K562 (cell line): ENCODE results near the gene MTOR. TPM values are rescaled to one million over a fixed set of nuclear protein-coding genes. Genes with fewer than 3 reads are reported as not detected.

Source experiments
- ATAC-seq: fragments of 200-7000 bp; cut with Tn5 transposase; 3 replicates; pipeline ENCODE4 v1.9.1; 2020; ENCODE audit warnings: moderate library complexity
- BruUV-seq: library from RNA; stranded (reverse); fragments of 400-500 nt; replicated peaks from 2 replicates; lab custom pipeline; 2021; lab: Mats Ljungman, UMichigan
- CTCF ChIA-PET: fragments of 300-600 bp; formaldehyde crosslinking; extraction: SDS; loops from one replicate; lab custom pipeline; 2021; ENCODE audit warnings: low intra/inter-chr PET ratio; lab: Yijun Ruan, JAX
- POLR2A ChIA-PET: fragments of 300-600, 350-650 bp; sonication (Branson Sonifier 250); formaldehyde crosslinking; extraction: SDS; loops from one replicate; lab custom pipeline; 2021; ENCODE audit warnings: antibody characterized with exemption, inconsistent platforms; lab: Yijun Ruan, JAX
- DNase-seq, 4 experiments: peaks; one replicate each; pipeline versions ENCODE4 v3.0.0 to v3.0.0-alpha.2; 2011 to 2018; ENCODE audit warnings: low spot score in 3 of 4, mixed read lengths in 3 of 4; ENCODE audit errors: extremely low read depth in 1 of 4
- FAIRE-seq: peaks from 2 replicates; lab custom pipeline; 2011; peaks lifted over from hg19 to GRCh38; lab: Jason Lieb, UNC
- H2AFZ ChIP-seq: 2 replicates; pipeline ENCODE4 v1.6.0; 2011; ENCODE audit warnings: low read depth, low read length, control low read depth, inconsistent platforms
- H3K27ac ChIP-seq: fragments of 200-600 bp; 3 replicates; pipeline ENCODE4 v1.8.0; 2011; ENCODE audit warnings: low read depth, mild to moderate bottlenecking, control low read depth, inconsistent platforms, low read length, moderate library complexity, mixed read lengths; ENCODE audit errors: extremely low read depth
- H3K27me3 ChIP-seq, 2 experiments: fragments of 300-600 bp in 1 of 2; 2 replicates in 1 of 2; 3 replicates in 1 of 2; pipeline versions ENCODE4 v1.6.0 to v1.8.0; 2011; ENCODE audit warnings: inconsistent platforms in 2 of 2, low read length in 2 of 2, mild to moderate bottlenecking in 1 of 2, mixed read lengths in 1 of 2, moderate library complexity in 1 of 2; ENCODE audit not compliant: control insufficient read depth in 2 of 2, insufficient read depth in 2 of 2
- H3K36me3 ChIP-seq: fragments of 300-600 bp; 3 replicates; pipeline ENCODE4 v1.8.0; 2011; ENCODE audit warnings: mild to moderate bottlenecking, low read length, inconsistent platforms; ENCODE audit not compliant: control insufficient read depth, insufficient read depth
- H3K4me1 ChIP-seq, 2 experiments: fragments of 200-600 bp in 1 of 2; replicated peaks in 1 of 2; 2 replicates in 1 of 2; 3 replicates in 1 of 2; pipeline versions ENCODE4 v1.5.1 to v1.8.0; 2011; ENCODE audit warnings: inconsistent platforms in 2 of 2, low read length in 2 of 2, mild to moderate bottlenecking in 1 of 2, mixed read lengths in 1 of 2, moderate library complexity in 1 of 2; ENCODE audit not compliant: control insufficient read depth in 2 of 2, insufficient read depth in 2 of 2
- H3K4me2 ChIP-seq: 2 replicates; pipeline ENCODE4 v1.6.1; 2011; ENCODE audit warnings: low read length, control low read depth, inconsistent platforms, mixed read lengths; ENCODE audit not compliant: insufficient read depth
- H3K4me3 ChIP-seq: fragments of 200-600 bp; sonication (generic), shearing (Covaris generic); 2 replicates; pipeline ENCODE4 v1.5.1; 2016; ENCODE audit warnings: control low read depth, inconsistent platforms
- H3K79me2 ChIP-seq: fragments of 200-600 bp; 3 replicates; pipeline ENCODE4 v1.8.0; 2011; ENCODE audit warnings: low read length, inconsistent platforms; ENCODE audit not compliant: control insufficient read depth, insufficient read depth
- H3K9ac ChIP-seq, 2 experiments: 2 replicates each; pipeline versions ENCODE4 v1.6.0 to v1.6.1; 2011; ENCODE audit warnings: low read depth in 2 of 2, low read length in 2 of 2, control low read depth in 1 of 2, inconsistent platforms in 1 of 2, mild to moderate bottlenecking in 1 of 2, mixed read lengths in 1 of 2; ENCODE audit not compliant: insufficient read depth in 1 of 2
- H3K9me1 ChIP-seq: one replicate; pipeline ENCODE4 v1.6.0; 2011; ENCODE audit warnings: inconsistent platforms, mild to moderate bottlenecking, low read length, moderate library complexity; ENCODE audit not compliant: control insufficient read depth, insufficient read depth
- H3K9me3 ChIP-seq: replicated peaks from 2 replicates; pipeline ENCODE4 v1.5.1; 2011; ENCODE audit warnings: low read depth, low read length, inconsistent platforms; ENCODE audit not compliant: control insufficient read depth, insufficient read depth
- H4K20me1 ChIP-seq: replicated peaks from 2 replicates; pipeline ENCODE4 v1.6.1; 2011; ENCODE audit warnings: low read length, inconsistent platforms, mixed read lengths; ENCODE audit not compliant: control insufficient read depth, insufficient read depth
- CEBPZ ChIP-seq: fragments of 150-350 bp; IDR thresholded peaks from 2 replicates; pipeline ENCODE4 v1.6.1; 2014; ENCODE audit warnings: low read depth, mild to moderate bottlenecking, low read length, borderline replicate concordance
- DDX20 ChIP-seq: fragments of 450-650 bp; IDR thresholded peaks from 2 replicates; pipeline ENCODE4 v1.6.1; 2016; ENCODE audit warnings: missing genetic modification characterization, low read depth, mild to moderate bottlenecking, missing compliant biosample characterization, moderate library complexity
- HMG20B ChIP-seq: fragments of 250-450 bp; sonication (Bioruptor Pico); IDR thresholded peaks from 2 replicates; pipeline ENCODE4 v1.5.0; 2021; ENCODE audit warnings: mild to moderate bottlenecking
- IRF9 ChIP-seq: fragments of 450-650 bp; IDR thresholded peaks from 2 replicates; pipeline ENCODE4 v1.6.1; 2016; ENCODE audit warnings: missing biosample characterization, missing genetic modification characterization
- MED1 ChIP-seq: sonication (generic); formaldehyde crosslinking; IDR thresholded peaks from 2 replicates; pipeline ENCODE4 v1.8.1; 2023; ENCODE audit warnings: missing genetic modification reagents, borderline replicate concordance
- RBM34 ChIP-seq: fragments of 200-400 bp; formaldehyde crosslinking; IDR thresholded peaks from 2 replicates; pipeline ENCODE4 v1.6.1; 2018; ENCODE audit warnings: low read length, borderline replicate concordance; ENCODE audit not compliant: insufficient read depth
- ZNF584 ChIP-seq: fragments of 200-800 bp; sonication (Bioruptor generic); IDR thresholded peaks from 2 replicates; pipeline ENCODE4 v1.6.1; 2016; ENCODE audit warnings: low read depth, mild to moderate bottlenecking, missing genetic modification characterization, missing compliant biosample characterization
- WGBS: fragments of 100-300 bp; shearing (Covaris generic); methylation state at CpG from one replicate; pipeline ENCODE4 v1.1.6; 2016; ENCODE audit warnings: low coverage, mixed read lengths; ENCODE audit not compliant: insufficient coverage; ENCODE audit errors: missing lambda C conversion rate; 5-methylcytosine and 5-hydroxymethylcytosine counted together
- in situ Hi-C: fragments of 300-500 bp; cut with MboI; formaldehyde crosslinking; loops from 4 replicates; pipeline ENCODE4 v1.15.0; 2018; ENCODE audit warnings: inconsistent platforms, mixed read lengths
- intact Hi-C: fragments of 100-400 bp; cut with micrococcal nuclease; formaldehyde crosslinking; loops from 2 replicates; pipeline ENCODE4 v1.14.2; 2022
- polyA plus RNA-seq, 8 experiments: library from polyadenylated mRNA; depleted of rRNA in 4 of 8; stranded (reverse) in 5 of 8; unstranded in 3 of 8; fragments of >200 nt; fragmentation: Nextera tagmentation in 2 of 8; fragmentation: Illumina TruSeq in 1 of 8; extraction: Ambion mirVana in 2 of 8; extraction: Trizol in 1 of 8; gene quantifications; 2 replicates each; pipeline versions ENCODE4 v1.2.1 to v1.2.3, GENCODE V29; 2011 to 2014; ENCODE audit warnings: inconsistent platforms in 1 of 8, missing spikeins in 1 of 8
- total RNA-seq, 7 experiments: library from RNA; depleted of rRNA in 6 of 7; stranded (reverse); fragments of >200 nt in 6 of 7; fragmentation: Illumina TruSeq in 2 of 7; extraction: Trizol in 2 of 7; gene quantifications; 2 replicates each; pipeline versions ENCODE4 v1.2.1 to v1.2.3, GENCODE V29; 2011 to 2021; ENCODE audit warnings: low replicate concordance in 1 of 7

The MTOR gene
- total and polyA plus RNA-seq, 9 of the 15 experiments (the other 6 are each of a cell fraction or from before 2014, with no cell fraction given), result 11.4 to 71.4 (median 52.2) TPM

DNA sequence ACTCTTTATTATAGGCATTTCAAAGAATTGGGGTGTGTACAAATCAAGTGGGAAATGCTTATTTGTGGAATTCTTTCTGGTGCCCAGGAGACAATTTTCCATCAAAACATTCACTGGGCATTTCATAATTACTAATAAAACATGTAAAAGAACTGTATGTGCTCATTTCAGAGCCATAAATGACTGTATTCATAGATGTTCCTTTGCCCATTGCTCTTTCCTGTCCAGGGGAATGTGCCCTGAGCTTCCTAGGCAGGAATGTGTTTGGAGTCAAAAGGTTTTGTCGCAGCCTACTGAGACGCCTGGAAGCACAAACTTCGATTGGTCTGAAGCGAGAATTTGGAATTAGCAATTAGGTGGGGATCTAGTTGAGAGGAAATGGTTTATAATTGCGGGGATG is 119.0 kb downstream of the MTOR start:
- no peaks in the 10 kb centered on the region for H3K79me2 ChIP-seq
- intact Hi-C loops, result no loop called here
- H3K27me3 ChIP-seq, result no peaks in the 10 kb centered on the region
- ATAC-seq (no peak), FAIRE-seq (no peak), DNase-seq (no peak)
- TF ChIP-seq HMG20B (CRISPR knock-in tag) (no peak), CEBPZ (no peak), IRF9 (tag) (no peak), RBM34 (no peak), DDX20 (tag) (no peak), MED1 (no peak), ZNF584 (no peak)
- peaks cover 83% of the 10 kb centered on the region for H3K36me3 ChIP-seq
- no peak overlapping the region for H2AFZ ChIP-seq
- H3K4me3 ChIP-seq, result no peak overlapping the region
- H3K9ac ChIP-seq, result no peak overlapping the region
- no peaks in the 10 kb centered on the region for H4K20me1 ChIP-seq
- H3K9me1 ChIP-seq, result peaks cover 3% of the 10 kb centered on the region
- H3K9me3 ChIP-seq, result no peaks in the 10 kb centered on the region
- no TSS peak for BruUV-seq
- ChIA-PET CTCF (no interaction called here), POLR2A (interaction anchor here (1.2 kb wide), 2 partner anchors 8 to 111 kb away, joined by 3 to 5 read pairs; no protein-coding TSS in a partner anchor)
- H3K4me2 ChIP-seq, result no peak overlapping the region
- in situ Hi-C loops, result no loop called here
- no peaks in the 10 kb centered on the region for H3K4me1 ChIP-seq
- 96% methylated on average over 5 of the region's 5 CpGs for WGBS
- H3K27ac ChIP-seq, result no peak overlapping the region
